ENCODE measurements around the gene RTL9.
A peak's percentile ranks its signal among the peaks of the same experiment; 100 is the strongest.
"Not testable (repeated sequence)": the region's sequence is repeated elsewhere in the genome, so short reads cannot be mapped to it uniquely, and the experiment has no call there.

Gene RTL9

DNA sequence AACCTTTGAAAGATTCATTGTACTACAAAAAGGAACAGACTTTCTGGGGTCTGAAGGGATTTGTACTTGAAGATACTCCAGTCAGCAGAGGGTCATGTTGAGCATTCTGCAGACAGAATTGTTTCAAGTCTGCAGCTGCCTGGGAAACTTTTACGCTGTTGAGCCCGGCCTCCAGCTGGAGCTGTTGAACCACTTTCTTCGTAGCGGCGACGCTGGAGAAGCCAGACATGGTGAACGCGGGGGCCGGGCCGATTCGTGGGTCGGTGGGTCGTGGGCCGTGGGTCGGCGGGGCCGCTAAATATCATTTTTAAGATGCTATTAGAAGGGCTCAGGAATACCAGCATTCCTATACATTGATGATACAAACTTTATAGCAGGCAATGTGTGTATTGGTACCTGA lies 12.0 kb upstream of the RTL9 start:
- ATAC-seq, result no peak

DNA sequence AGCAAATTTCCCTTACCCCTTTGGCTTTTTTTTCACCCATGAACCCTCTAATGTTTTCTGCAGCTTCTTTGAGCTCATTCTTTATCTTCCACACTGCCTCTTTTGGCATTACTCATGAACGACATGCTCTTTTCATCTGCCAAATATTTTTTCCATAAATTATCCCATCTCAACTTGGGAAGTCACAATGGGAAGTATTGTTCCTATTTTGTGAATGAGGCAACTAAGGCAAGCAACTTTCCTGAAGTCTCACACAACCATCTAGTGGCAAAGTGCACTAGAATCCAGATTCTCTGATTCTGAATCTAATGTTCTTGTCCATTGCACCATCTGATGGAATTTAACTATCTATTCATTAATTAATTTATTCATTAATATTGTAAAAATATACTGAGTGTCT lies 625 bp downstream of the RTL9 start:
- no peak for ATAC-seq

DNA sequence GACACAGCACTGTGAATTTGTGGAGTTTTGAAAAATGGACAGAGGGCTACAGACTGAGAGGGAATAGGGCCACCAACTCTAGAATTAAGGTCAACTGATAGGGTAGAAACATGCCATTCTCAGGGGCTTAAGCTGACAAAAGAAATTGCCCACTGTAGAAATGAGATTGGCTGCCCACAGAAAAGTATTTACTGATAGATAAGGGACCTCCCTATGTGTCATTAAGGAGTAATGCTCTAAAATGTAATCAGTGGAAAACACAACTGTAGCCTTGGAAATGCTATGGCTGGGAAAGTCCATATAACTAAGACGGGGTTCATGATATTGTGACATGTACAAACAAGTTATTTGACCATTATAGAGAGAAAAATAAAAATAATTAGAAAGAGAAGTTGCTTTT lies 4.6 kb downstream of the RTL9 start:
- no peak for ATAC-seq

DNA sequence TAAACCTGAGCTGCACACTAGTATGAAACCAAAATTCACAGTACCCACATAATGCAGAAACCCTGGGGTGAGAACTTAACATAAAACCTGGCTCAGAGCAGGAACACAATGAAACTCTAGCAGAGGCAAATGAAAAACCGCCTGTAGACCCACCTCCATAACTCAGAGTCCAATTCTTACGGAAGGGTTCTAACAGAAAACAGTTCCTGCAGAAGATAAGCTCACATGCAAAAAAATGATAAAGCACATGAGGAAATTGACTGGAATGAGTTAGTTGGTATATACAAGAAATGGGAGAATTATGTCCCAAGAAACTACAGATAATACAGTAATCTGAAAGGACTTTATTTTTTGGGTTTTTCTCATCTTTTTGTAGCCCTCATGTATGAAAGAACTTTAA lies 14.7 kb downstream of the RTL9 start:
- ATAC-seq, result no peak

DNA sequence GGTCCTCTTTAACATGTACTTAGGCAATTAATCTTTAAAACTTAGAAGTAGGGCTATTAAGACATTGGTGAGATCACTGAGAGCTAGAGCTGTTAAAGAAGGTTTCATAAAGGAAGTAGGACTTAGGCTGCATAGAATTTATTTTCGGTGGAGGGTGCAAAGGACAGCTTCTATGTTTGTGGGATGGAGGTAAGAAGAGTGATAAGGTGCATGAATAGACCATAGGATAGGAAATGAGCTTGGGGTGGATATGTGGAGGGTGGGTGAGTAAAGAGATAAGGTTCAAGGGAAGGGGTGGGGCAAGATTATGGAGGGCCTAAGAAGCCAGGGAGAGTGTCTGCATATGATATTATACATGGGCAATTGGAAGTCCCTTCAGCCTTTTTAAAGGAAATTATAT lies 15.9 kb downstream of the RTL9 start:
- ATAC-seq, result no peak

DNA sequence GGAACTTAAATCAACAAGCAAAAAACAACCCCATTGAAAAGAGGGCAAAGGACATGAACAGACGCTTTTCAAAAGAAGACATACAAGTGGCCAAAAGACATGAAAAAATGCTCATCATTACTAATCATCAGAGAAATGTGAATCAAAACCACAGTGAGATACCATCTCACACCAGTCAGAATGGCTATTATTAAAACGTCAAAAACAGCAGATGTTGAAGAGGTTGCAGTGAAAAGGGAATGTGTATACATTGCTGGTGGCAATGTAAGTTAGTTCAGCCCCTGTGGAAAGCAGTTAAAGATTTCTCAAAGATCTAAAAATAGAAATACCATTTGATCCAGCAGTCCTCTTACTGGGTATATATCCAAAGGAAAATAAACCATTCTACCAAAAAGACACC lies 22.6 kb downstream of the RTL9 start:
- ATAC-seq, result no peak

DNA sequence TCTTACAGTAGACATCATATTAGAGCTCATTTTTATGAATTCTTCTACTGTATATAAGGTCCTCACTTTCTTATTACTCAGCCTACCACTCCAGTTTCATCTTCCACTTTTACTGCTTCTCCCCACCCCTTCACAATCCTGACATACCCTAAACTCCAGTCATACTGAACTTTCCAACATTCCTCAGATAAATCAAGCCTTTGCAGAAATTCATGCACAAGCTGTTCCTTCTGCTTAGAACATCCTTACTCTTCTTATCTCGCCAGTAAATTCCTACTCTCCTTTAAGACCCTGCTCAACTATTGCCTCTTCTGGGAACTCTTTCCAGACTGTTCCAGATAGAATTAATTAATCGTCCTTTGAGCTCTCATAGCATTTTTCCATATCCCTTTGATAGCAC lies 24.8 kb downstream of the RTL9 start:
- no peak for ATAC-seq

DNA sequence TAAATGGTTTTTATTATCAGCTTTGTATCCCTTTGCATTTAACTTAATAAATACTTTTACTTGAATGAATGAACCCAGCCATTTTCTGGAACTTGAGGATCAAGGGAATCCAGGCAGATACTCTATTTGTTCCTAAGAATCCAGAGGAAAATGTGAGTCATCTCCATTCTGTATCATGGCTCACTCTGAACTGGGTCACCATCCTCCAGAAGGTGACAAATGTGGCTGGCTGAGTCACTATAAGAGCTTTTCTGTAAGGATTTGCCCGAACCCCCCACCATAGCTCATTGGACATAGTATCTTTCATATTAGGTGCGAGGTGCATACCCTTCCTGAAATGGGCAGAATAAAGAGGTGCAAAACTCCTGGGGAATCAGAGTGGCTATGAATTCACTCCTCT lies 25.8 kb downstream of the RTL9 start:
- ATAC-seq, result no peak

DNA sequence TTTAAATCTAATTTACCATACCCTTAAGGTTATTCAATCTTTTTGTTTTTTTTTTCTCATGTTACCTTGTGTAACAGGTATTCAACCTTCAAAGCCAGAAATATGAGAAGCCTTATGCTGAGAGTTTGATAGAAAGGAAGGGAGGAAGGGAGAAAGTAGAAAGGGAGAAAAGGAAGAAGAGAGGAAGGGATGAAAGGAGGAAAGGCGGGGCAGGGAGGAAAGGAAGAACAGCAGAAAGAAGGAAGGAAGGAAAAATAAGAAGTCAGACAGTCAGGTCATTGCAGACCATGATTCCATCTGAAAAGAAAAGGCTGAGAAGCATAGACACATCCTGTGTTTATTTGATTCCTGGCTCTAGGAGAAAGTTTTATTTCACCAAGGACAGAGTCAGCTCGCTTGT lies 30.9 kb downstream of the RTL9 start:
- no peak for ATAC-seq

DNA sequence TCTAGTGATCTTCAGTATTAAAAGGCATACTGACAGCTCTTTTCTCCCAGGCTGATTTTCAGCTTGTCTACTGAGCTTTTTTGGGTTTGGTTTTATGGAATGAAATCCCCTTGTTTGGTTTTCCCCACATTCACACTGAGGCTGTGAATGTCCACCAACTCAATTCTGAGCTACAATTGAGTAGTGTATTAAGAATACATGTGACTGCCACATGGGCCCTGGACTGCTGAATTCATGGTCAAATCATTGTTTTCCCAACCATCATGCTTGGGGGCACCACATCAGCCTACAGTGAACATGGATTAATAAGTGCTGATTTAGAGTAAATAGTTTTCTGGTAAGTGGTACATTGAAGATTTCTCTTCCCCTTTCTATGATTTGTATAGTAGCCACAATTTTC lies 32.4 kb downstream of the RTL9 start:
- no peak for ATAC-seq

DNA sequence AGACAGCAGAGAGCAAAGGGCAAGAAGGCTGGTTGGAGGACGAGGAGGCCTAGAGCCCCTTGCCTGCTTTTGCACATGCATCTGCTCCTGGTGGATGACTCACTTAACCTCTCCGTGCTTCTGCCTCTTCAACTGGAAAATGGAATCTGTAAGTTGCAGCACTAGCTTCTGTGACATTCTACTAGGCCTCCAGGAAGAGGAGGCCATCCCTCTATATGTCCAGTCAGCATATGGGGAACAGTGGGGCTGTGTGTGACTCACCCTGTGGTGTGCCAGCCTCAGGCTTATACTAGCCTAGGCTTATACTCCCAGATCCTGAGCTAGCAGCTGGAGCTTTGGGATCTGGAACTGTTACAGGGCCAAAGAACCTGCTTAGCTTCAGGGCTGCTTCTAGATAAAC lies 36.0 kb downstream of the RTL9 start:
- no peak for ATAC-seq

DNA sequence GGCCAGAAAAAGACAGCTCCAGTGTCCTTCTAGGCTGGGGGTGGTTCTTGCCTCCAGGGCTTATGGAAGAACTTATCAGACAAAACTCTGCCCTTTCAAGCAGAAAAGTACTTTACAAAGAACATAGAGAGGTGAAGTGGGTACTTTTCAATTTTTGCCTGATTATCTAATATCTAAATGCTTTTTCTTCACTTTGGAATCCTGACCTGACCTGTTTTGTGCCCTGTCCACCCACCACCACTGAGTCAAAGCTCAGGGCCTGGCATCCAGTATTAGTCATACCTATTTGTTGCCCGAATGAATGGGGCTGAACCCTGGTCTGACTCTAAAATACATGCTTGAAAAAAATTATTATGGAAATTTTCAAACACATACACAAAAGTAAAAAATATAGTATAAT lies 37.2 kb downstream of the RTL9 start:
- ATAC-seq, result no peak

DNA sequence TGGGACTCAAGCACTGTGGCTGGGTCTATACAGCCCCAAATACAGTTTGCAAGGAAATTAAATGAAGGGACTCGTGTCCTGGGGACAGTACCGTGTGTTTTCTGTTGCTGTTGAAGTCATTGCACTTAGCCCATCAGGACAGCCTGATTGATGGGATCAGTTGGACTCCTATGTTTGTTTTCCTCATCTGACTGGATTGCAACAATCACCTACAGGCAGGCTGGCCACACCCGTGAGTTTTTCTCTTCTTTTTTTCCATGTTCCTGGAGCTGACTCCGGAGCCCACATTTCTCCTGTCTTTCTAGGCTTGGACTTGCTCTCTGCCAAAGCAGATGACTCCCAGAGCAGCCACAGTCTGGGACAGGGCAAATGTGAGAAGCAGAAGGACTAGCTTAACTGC lies 38.1 kb downstream of the RTL9 start:
- no peak for ATAC-seq

DNA sequence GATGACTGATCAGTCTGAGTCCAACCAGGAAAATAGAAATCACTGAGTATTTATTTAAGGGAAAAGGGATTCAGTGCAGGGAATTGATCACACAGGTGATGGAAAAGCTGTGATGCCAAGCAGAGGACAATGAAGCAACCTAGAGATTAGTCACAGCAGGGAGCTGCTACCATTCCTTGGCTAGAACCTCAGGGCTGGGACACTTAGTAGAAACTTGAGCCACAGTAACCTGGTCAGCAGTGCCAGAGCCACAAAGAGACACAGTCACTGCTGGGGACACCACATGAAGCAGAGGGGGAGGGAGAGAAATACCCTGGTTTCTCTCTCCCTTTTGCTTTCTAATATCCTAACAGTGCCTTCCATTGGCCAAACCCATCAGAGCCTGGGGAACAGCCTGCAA lies 38.7 kb downstream of the RTL9 start:
- no peak for ATAC-seq

DNA sequence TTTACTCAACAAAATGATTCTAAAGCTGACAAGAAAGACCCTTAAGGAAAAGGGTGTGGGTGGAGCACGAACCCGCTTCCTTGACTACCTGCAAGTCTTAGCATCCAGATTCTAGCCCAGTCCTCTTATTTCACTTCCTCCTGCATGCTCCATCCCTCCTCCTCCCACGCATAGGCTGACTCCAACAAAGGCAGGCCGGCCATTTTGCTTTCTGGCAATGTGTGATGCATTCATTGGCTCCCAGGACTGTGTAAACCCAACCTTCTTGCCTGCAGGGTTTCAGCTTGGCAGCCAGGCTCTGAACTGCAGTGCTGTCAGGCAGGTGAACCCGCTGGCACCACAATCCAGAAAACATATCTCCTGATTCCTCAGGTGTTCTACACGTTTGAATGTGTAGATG lies 39.3 kb downstream of the RTL9 start:
- ATAC-seq, result no peak

DNA sequence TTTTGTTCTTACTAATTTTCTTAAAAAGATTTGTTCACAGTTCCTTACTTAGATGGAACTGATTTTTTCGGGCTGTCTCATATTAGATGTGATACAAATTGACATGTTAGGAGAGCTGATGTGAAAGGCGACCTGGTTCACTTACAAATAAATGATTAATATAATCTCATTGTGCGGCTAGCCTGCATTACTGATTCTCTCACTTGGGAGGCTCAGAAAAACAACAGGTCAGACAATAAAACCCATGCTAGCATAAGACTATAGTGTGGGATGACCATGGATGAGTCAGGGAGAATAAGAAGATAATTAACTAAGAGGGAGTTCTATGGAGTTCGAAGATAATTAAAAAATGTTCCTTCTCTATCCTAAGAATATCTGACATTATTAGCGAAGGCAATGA lies 40.8 kb downstream of the RTL9 start:
- ATAC-seq, result no peak

DNA sequence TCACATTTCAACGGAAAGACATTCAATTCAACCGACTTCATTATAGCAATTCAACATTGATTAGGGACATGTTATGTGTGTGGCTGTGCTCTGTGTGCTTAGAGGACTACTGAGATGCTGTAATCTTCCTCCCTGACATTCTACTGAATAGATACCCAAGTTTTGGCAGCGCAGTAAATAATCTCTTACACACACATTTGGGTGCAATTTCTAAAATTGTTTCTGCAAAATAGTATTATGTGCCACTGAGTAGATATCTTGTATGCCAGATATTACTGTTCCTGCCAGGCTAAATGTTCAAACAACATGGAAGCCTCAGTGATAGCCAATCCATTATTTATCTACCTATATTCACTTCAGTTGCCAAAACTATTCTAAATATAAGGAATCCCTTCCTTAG lies 41.3 kb downstream of the RTL9 start:
- no peak for ATAC-seq

DNA sequence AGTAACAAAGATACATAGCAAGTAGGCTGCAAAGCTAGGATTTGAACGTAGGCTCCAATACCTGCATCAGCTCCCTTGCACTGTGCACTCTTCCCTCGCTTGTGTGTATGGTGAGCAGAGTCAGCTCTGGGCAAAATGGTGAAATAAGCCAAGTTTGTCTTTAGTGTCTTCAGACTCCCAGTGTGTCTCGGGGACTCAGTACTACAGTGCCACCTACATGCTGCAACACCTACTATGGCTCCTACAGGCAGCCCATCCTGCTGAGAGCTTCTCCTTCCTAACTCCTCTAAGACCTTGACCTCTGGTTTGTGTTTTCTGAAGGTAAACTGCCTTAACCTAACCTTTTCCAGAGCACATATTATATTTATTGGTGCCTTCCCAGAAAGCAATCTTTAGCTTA lies 42.5 kb downstream of the RTL9 start:
- peak; percentile 28 to 43 for ATAC-seq

DNA sequence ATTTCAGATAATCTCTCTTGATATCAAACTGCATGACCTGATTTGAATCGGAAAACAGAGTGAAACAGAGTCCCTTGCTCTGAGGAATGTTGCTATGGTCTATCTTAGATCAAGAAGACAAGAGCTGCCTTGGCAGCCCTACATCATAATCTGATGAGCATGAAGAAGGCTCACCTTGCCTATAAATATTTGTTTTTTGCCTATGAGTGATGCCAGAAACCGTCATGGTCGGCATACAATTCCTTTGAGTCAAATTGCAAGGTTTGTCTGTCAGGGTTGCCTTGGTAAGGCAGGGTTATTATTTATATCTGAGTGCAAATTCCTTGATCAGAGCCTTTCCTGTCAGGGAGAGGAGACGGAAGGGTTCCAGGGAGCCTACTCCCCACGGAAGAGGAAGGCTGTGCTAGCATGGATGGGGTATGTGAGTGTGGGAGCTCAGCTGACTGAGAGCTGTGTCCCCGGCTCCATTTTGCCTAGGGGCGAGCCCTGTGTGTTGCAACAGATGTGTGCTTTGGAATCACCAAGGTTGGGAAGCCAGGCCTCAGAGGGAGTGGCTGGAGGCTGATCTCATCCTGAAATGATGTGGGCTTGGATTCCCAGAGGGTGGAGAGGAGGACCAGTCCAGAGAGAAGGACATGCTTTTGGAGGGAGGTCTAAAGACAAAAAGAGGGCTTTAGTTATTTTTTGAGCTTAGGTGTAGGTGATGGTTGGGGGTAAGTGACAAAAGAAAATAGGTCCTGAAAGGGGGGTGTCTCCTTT lies 43.6 kb downstream of the RTL9 start:
- no peak for ATAC-seq

DNA sequence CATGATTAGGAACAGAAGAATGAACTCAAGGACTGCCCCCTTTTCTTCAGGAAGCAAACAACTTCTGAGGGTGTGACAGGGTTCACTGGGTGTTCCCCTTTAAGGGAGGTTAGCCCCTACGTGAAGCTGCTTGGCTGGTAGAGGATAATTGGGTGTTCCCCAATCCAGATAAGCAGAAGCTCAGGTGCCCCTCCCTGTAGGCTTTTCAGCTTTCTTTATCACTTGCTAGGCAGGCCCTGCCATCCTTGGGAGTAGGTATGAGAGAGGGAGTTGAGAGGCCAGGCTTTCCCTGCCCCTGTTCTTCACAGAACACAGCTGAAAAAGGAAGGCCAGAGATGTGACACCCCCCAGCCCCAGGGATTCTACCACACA lies 44.2 kb downstream of the RTL9 start:
- no peak for ATAC-seq

DNA sequence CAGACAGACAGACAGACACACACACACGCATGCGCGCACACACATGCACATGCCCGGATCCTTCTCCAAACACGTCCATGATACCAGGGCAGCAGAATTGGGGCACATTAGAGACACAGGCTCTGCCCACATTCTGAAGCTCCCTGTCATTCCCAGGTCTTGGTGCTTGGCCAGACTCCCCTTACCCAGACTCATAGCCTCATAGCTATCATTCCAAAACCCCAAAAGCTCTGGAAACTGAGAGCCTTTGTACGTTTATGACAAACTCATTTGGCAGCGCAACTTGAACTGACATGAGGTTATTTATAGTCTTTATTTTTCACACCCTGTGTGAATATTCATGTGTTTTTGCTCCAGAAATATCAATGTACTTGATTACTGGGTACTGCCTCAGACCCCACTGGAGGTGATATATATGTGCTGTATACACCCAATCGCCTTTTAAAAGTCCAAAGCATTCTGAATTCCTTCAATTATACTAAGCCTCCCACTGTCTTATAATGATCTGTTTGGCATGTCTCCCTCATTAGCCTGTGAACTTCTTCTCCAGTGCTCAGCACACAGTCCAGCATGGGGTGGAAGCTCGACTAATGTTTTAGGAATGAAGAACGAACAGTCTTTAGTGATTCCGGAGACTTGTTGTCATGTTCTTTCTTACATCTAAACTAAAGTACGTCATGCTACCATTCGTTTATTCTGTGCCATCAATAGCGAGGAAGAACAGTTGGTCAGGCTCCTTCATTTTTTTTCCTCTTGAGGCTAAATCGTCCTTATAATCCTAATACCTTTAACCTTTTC lies 45.0 kb downstream of the RTL9 start:
- ATAC-seq, result no peak

DNA sequence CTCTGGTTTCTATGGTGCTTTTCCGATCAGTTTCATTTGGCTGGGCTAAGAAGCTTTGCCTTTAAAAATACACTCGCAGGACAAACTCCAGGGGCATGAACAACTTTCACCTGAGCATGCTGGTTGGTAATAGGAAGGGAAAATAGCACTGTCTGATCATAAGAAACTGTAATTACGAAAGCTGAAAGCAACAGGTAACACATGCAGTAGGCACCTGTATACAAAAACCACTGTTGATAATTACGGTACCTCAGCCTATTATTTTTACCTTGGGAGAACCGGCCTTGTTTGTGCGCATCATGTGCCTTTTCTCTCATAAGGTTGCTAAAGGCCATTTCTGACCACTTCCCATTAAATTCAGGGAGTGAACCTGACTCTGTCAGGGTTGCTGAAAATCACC lies 45.7 kb downstream of the RTL9 start:
- no peak for ATAC-seq

DNA sequence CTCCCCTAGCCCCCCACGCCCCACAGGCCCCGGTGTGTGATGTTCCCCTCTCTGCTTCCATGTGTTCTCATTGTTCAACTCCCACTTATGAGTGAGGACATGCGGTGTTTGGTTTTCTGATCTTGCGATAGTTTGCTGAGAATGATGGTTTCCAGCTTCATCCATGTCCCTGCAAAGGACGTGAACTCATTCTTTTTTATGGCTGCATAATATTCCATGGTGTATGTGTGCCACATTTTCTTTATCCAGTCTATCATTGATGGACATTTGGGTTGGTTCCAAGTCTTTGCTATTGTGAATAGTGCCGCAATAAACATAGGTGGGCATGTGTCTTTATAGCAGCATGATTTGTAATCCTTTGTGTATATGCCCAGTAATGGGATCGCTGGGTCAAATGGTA lies 47.6 kb downstream of the RTL9 start:
- ATAC-seq, result not testable (repeated sequence)

DNA sequence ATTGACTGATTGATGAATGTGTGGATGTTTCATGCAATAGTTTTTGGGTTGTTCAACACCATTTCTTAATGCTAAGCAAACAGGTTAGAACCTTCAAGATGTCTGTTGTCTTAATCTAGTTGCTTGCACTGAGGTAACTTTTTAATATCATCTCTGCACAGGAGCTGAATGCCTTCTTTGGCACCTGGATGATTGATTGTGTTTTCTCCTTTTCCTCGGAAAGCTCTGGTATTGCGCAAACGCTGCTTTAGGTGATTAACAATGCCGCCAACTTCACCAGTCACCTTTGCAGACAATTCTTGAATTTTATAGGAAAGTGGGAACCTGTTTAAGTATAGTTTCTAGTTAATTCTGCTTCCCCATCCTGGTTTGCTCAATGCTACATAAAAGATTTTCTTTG lies 48.2 kb downstream of the RTL9 start:
- no peak for ATAC-seq

All from activated CD4-positive, CD25-positive, alpha-beta regulatory T cell treated with anti-CD3 and anti-CD28 coated beads, Interleukin-2, amount 50 U/mL, for 24 hours (primary cell).